Activated B cell treated with CpG ODN at 0.5 μM for 24 hours (primary cell): ENCODE results near the gene DPEP2. TPM values are rescaled to one million over a fixed set of nuclear protein-coding genes. Genes with fewer than 3 reads are reported as not detected.
"Not testable (repeated sequence)": the region's sequence is repeated elsewhere in the genome, so short reads cannot be mapped to it uniquely, and the experiment has no call there.

Experiments
- ATAC-seq: fragments of 200-7000 bp; cut with Tn5 transposase; one replicate; pipeline ENCODE4 v1.10.0; 2021; ENCODE audit warnings: low read depth, mild to moderate bottlenecking, moderate library complexity
- CTCF ChIA-PET: fragments of 350-600 bp; sonication (Branson Sonifier 250); formaldehyde crosslinking; loops from one replicate; lab custom pipeline; 2021; ENCODE audit warnings: antibody characterized with exemption; lab: Charles Lee
- POLR2A ChIA-PET: fragments of 350-600 bp; sonication (Branson Sonifier 250); formaldehyde crosslinking; loops from one replicate; lab custom pipeline; 2021; ENCODE audit warnings: antibody characterized with exemption; lab: Charles Lee
- DNase-seq: peaks from one replicate; pipeline ENCODE4 v3.0.0; 2022
- H3K27ac Mint-ChIP-seq: one replicate; pipeline ENCODE4 v1.8.0; 2020; ENCODE audit warnings: mixed read lengths
- H3K27me3 Mint-ChIP-seq: one replicate; pipeline ENCODE4 v1.8.0; 2021; ENCODE audit warnings: mixed read lengths
- H3K36me3 Mint-ChIP-seq: one replicate; pipeline ENCODE4 v1.8.0; 2021; ENCODE audit warnings: low read depth, mixed read lengths
- H3K4me1 Mint-ChIP-seq: one replicate; pipeline ENCODE4 v1.8.0; 2021; ENCODE audit warnings: mixed read lengths
- H3K4me3 Mint-ChIP-seq: one replicate; pipeline ENCODE4 v1.8.0; 2020; ENCODE audit warnings: mild to moderate bottlenecking, mixed read lengths
- H3K9me3 Mint-ChIP-seq: one replicate; pipeline ENCODE4 v1.8.0; 2020; ENCODE audit warnings: mixed read lengths
- intact Hi-C: fragments of 100-400 bp; cut with micrococcal nuclease; formaldehyde crosslinking; loops from one replicate; pipeline ENCODE4 v1.15.1; 2024
- total RNA-seq: library from RNA; stranded (reverse); gene quantifications from 2 replicates; pipeline ENCODE4 v1.2.3, GENCODE V29; 2022
- TF ChIP-seq, protein P1 (sequence below): fragments of 200-600 bp; IDR thresholded peaks from one replicate; pipeline ENCODE4 v1.8.0; 2022; ENCODE audit warnings: antibody characterized with exemption, mild to moderate bottlenecking

The DPEP2 gene
- total RNA-seq, 1 donor from 2014 or later = 13.8 TPM

DNA sequence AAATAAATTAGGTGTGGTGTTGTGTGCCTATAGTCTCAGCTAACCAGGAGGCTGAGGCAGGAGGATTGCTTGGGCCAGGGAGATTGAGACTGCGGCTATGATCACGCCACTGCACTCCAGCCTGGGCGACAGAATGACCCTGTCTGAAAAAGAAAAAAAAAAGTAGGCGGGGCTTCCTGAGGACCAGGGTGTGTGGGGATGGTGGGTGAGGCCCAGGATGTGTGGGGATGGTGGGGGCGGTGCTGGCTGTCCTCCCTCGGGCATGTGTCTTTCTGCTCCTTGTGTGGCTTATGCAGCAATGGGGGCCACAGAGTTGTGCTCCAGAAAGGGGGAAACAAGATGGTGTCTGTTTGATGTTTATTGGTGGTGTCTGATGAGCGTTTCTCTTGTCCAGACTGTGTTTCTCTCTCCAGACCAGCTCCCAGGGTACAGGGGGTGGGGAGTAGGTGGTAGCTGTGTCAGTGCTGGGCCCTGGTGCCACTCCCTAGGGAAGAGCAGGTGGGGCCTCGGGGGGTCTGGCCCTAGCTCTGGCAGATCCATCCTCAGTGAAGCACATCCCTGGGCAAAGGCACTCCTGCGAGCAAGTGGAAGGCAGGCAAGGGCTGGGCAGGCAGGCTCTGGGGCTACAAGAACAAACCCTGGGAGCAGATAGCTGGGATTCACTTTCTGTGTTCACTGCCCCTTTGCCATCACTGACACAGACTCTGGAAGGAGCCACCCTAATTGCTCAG is 57.6 kb downstream of the DPEP2 start:
- H3K36me3 Mint-ChIP-seq = peaks cover 17% of the 10 kb centered on the region
- ATAC-seq (no peak), DNase-seq (no peak)
- peak overlapping the region; percentile 30 for H3K27ac Mint-ChIP-seq
- CTCF ChIA-PET = interaction anchor here (0.6 to 2.9 kb wide), 11 partner anchors 9 to 258 kb away, joined by 3 to 15 read pairs (median 3); no protein-coding TSS in a partner anchor
- POLR2A ChIA-PET = interaction anchor here (1.0 to 1.4 kb wide), 2 partner anchors 9 to 43 kb away, joined by 3 read pairs; no protein-coding TSS in a partner anchor
- H3K27me3 Mint-ChIP-seq = no peaks in the 10 kb centered on the region
- TF ChIP-seq, protein P1, sequence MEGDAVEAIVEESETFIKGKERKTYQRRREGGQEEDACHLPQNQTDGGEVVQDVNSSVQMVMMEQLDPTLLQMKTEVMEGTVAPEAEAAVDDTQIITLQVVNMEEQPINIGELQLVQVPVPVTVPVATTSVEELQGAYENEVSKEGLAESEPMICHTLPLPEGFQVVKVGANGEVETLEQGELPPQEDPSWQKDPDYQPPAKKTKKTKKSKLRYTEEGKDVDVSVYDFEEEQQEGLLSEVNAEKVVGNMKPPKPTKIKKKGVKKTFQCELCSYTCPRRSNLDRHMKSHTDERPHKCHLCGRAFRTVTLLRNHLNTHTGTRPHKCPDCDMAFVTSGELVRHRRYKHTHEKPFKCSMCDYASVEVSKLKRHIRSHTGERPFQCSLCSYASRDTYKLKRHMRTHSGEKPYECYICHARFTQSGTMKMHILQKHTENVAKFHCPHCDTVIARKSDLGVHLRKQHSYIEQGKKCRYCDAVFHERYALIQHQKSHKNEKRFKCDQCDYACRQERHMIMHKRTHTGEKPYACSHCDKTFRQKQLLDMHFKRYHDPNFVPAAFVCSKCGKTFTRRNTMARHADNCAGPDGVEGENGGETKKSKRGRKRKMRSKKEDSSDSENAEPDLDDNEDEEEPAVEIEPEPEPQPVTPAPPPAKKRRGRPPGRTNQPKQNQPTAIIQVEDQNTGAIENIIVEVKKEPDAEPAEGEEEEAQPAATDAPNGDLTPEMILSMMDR = no peak
- no peaks in the 10 kb centered on the region for H3K9me3 Mint-ChIP-seq
- peaks cover 27% of the 10 kb centered on the region for H3K4me1 Mint-ChIP-seq
- intact Hi-C loops = no loop called here
- H3K4me3 Mint-ChIP-seq = no peak overlapping the region

DNA sequence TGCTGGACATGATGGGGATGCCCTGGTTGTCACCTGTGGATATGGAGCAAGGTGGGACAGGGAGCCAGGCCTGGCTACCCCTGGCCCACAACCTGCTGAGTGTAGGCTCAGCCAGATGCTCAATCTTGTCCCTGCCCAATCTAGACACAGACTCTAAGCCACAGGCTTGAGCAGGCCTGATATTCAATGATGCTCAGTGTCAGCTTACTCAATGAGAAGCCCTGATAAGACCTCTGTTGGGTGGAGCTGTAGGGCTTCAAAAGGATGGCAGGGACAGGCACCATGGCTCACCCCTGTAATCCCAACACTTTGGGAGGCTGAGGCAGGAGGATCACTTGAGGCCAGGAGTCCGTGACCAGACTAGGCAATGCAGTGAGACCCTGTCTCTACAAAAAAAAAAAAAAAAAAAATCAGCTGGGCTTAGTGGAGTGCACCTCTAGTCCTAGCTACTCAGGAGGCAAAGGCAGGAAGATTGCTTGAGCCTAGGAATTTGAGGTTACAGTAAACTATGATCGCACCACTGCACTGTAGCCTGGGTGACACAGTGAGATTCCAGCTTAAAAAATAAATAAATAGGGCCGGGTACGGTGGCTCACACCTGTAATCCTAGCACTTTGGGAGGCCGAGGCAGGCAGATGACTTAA is 58.7 kb downstream of the DPEP2 start:
- intact Hi-C loops = no loop called here
- DNase-seq = no peak
- Mint-ChIP-seq H3K4me3 (peak overlapping the region; percentile 4), H3K9me3 (no peaks in the 10 kb centered on the region), H3K4me1 (peaks cover 30% of the 10 kb centered on the region), H3K36me3 (peaks cover 20% of the 10 kb centered on the region), H3K27ac (peak overlapping the region; percentile 66), H3K27me3 (no peaks in the 10 kb centered on the region)
- ChIA-PET POLR2A (interaction anchor here (0.6 to 0.8 kb wide), 2 partner anchors 60 to 104 kb away, joined by 3 read pairs; no protein-coding TSS in a partner anchor), CTCF (interaction anchor here (0.6 to 2.9 kb wide), 5 partner anchors 45 to 257 kb away, joined by 3 to 15 read pairs (median 4); no protein-coding TSS in a partner anchor)
- ATAC-seq = no peak
- TF ChIP-seq, protein P1 = no peak

GRCh38 chr16:67939507-67940445 is 59.5 kb downstream of the DPEP2 start:
- Mint-ChIP-seq H3K27me3 (no peaks in the 10 kb centered on the region), H3K36me3 (peaks cover 22% of the 10 kb centered on the region), H3K27ac (peak overlapping the region; percentile 66), H3K4me1 (peaks cover 37% of the 10 kb centered on the region), H3K9me3 (no peaks in the 10 kb centered on the region), H3K4me3 (peak overlapping the region; percentile 4)
- CTCF ChIA-PET = interaction anchor here (1.5 to 2.9 kb wide), 3 partner anchors 47 to 101 kb away, joined by 4 to 15 read pairs (median 12); no protein-coding TSS in a partner anchor
- POLR2A ChIA-PET = interaction anchor here (0.8 kb wide), 1 partner anchor 60 kb away, joined by 3 read pairs; no protein-coding TSS in a partner anchor
- intact Hi-C loops = no loop called here
- ATAC-seq = no peak
- TF ChIP-seq, protein P1 = no peak
- DNase-seq = no peak

- not testable (repeated sequence) for H3K9me3 Mint-ChIP-seq, DNase-seq, H3K27ac Mint-ChIP-seq, H3K4me3 Mint-ChIP-seq, H3K27me3 Mint-ChIP-seq, ATAC-seq
- peaks cover 40% of the 10 kb centered on the region for H3K36me3 Mint-ChIP-seq
- ChIA-PET CTCF (interaction anchor here (0.7 kb wide), 1 partner anchor 54 kb away, joined by 3 read pairs; no protein-coding TSS in a partner anchor), POLR2A (interaction anchor here (0.6 to 3.4 kb wide), 4 partner anchors 30 to 121 kb away, joined by 4 to 28 read pairs (median 24); partner anchors contain the start of genes DDX28, DUS2 and SLC12A4)
- peaks cover 37% of the 10 kb centered on the region for H3K4me1 Mint-ChIP-seq
- intact Hi-C loops = loop anchor here (2.0 kb wide), 1 partner anchor 269 kb away; no protein-coding TSS in a partner anchor
Measured at GRCh38 chr16:67937713-67938112, 61.6 kb downstream of the DPEP2 start.

Other genes starting within 250 kb of the DPEP2 start
- gene RANBP10, start 192.9 kb downstream of the DPEP2 start, total RNA-seq = 25.2 and 30.6 TPM in 2 replicates
- gene TSNAXIP1, start 192.6 kb downstream of the DPEP2 start, total RNA-seq = 1.2 and 1.9 TPM in 2 replicates
- 24.2 and 24.9 TPM in 2 replicates for gene THAP11, start 157.2 kb downstream of the DPEP2 start, total RNA-seq
- gene NUTF2, start 152.6 kb downstream of the DPEP2 start, total RNA-seq = 99.0 and 99.7 TPM in 2 replicates
- gene CENPT, start 151.8 kb downstream of the DPEP2 start, total RNA-seq = 50.7 and 54.2 TPM in 2 replicates
- 71.5 TPM in 2 replicates for gene EDC4, start 126.4 kb downstream of the DPEP2 start, total RNA-seq
- 0.69 and 1.4 TPM in 2 replicates for gene NRN1L, start 114.6 kb downstream of the DPEP2 start, total RNA-seq
- 19.2 and 22.0 TPM in 2 replicates for gene PSKH1, start 106.2 kb downstream of the DPEP2 start, total RNA-seq
- gene CTRL, start 67.6 kb downstream of the DPEP2 start, total RNA-seq = 4.1 and 6.2 TPM in 2 replicates
- 202 and 232 TPM in 2 replicates for gene PSMB10, start 62.6 kb downstream of the DPEP2 start, total RNA-seq
- gene LCAT, start 55.4 kb downstream of the DPEP2 start, total RNA-seq = 15.8 and 17.0 TPM in 2 replicates
- 24.6 and 37.9 TPM in 2 replicates for gene SLC12A4, start 30.8 kb downstream of the DPEP2 start, total RNA-seq
- gene DPEP3, start 19.0 kb downstream of the DPEP2 start, total RNA-seq = 0.29 and 0.38 TPM in 2 replicates
- gene DPEP2NB, start 16.4 kb upstream of the DPEP2 start, total RNA-seq = not detected in 2 replicates
- 19.2 and 19.7 TPM in 2 replicates for gene DDX28, start 23.7 kb upstream of the DPEP2 start, total RNA-seq
- 54.2 and 62.0 TPM in 2 replicates for gene DUS2, start 23.8 kb upstream of the DPEP2 start, total RNA-seq
- 64.8 and 72.0 TPM in 2 replicates for gene NFATC3, start 85.9 kb upstream of the DPEP2 start, total RNA-seq
- gene ESRP2, start 236.6 kb upstream of the DPEP2 start, total RNA-seq = 0.10 and 0.40 TPM in 2 replicates
- 5.7 and 8.6 TPM in 2 replicates for gene PLA2G15, start 245.9 kb upstream of the DPEP2 start, total RNA-seq